A549 (cell line): ENCODE results near the gene RYR3. TPM values are rescaled to one million over a fixed set of nuclear protein-coding genes. Genes with fewer than 3 reads are reported as not detected.

ENCODE experiments used
- ATAC-seq, 2 experiments: fragments of 200-7000 bp in 1 of 2; fragments of >200 bp in 1 of 2; cut with Nextera tagmentation in 1 of 2; cut with Tn5 transposase in 1 of 2; 3 replicates each; pipeline versions ENCODE4 v1.8.0 to v1.9.1; 2018 to 2020; ENCODE audit warnings: mild to moderate bottlenecking in 1 of 2, moderate library complexity in 1 of 2
- CTCF ChIA-PET: fragments of 300-600 bp; sonication (Branson Sonifier 250); formaldehyde crosslinking; extraction: SDS; loops from one replicate; lab custom pipeline; 2021; ENCODE audit warnings: antibody characterized with exemption, inconsistent platforms; lab: Yijun Ruan, JAX
- POLR2A ChIA-PET: fragments of 350-600 bp; formaldehyde crosslinking; extraction: SDS; loops from one replicate; lab custom pipeline; 2021; ENCODE audit warnings: antibody characterized with exemption, inconsistent platforms; lab: Yijun Ruan, JAX
- DNase-seq, 2 experiments: peaks; one replicate each; pipeline versions ENCODE4 v3.0.0 to v3.0.0-alpha.2; 2011 to 2016; ENCODE audit warnings: low read depth in 1 of 2, low spot score in 1 of 2
- FAIRE-seq: peaks from 2 replicates; lab custom pipeline; 2011; peaks lifted over from hg19 to GRCh38; lab: Jason Lieb, UNC
- H3K27ac ChIP-seq, 2 experiments: fragments of >200 bp; sonication (Bioruptor Twin); formaldehyde crosslinking; 3 replicates each; pipeline ENCODE4 v1.5.1; 2016 to 2017
- H3K4me1 ChIP-seq: fragments of >200 bp; sonication (Bioruptor Twin); formaldehyde crosslinking; 3 replicates; pipeline ENCODE4 v1.6.1; 2016
- H3K4me2 ChIP-seq: fragments of >200 bp; sonication (Bioruptor Twin); formaldehyde crosslinking; 3 replicates; pipeline ENCODE4 v1.6.1; 2016
- H3K4me3 ChIP-seq: fragments of >200 bp; sonication (Bioruptor Twin); formaldehyde crosslinking; 3 replicates; pipeline ENCODE4 v1.5.1; 2016
- H3K9me3 ChIP-seq: fragments of >200 bp; sonication (Bioruptor Twin); formaldehyde crosslinking; 3 replicates; pipeline ENCODE4 v1.6.1; 2016
- CHD4 ChIP-seq: fragments of 200-600 bp; sonication (generic); IDR thresholded peaks from 2 replicates; pipeline ENCODE4 v1.6.1; 2016; ENCODE audit warnings: antibody characterized with exemption, mild to moderate bottlenecking, borderline replicate concordance
- ESRRA ChIP-seq: fragments of 150-350 bp; IDR thresholded peaks from 2 replicates; pipeline ENCODE4 v1.6.1; 2014; ENCODE audit warnings: mild to moderate bottlenecking, low read length, borderline replicate concordance
- FOSB ChIP-seq: fragments of 250-450 bp; sonication (Bioruptor Pico); IDR thresholded peaks from 2 replicates; pipeline ENCODE4 v1.5.0; 2020; ENCODE audit warnings: mild to moderate bottlenecking, moderate library complexity
- FOSL2 ChIP-seq, 2 experiments: fragments of 450-650 bp in 1 of 2; fragments of >200 bp in 1 of 2; sonication (Bioruptor Twin) in 1 of 2; formaldehyde crosslinking; IDR thresholded peaks; 2 replicates each; pipeline versions ENCODE4 v1.5.0 to v1.6.1; 2016 to 2020; ENCODE audit warnings: mild to moderate bottlenecking in 1 of 2, moderate library complexity in 1 of 2
- HOXB5 ChIP-seq: fragments of 250-450 bp; sonication (Bioruptor Pico); IDR thresholded peaks from 2 replicates; pipeline ENCODE4 v1.5.0; 2020; ENCODE audit warnings: mild to moderate bottlenecking, moderate library complexity
- JUN ChIP-seq, 2 experiments: fragments of >200 bp; sonication (Bioruptor Twin); formaldehyde crosslinking; IDR thresholded peaks; 2 replicates in 1 of 2; 3 replicates in 1 of 2; pipeline ENCODE4 v1.6.1; 2016 to 2017
- JUNB ChIP-seq: fragments of >200 bp; sonication (Bioruptor Twin); formaldehyde crosslinking; IDR thresholded peaks from 2 replicates; pipeline ENCODE4 v1.6.1; 2016
- KDM1A ChIP-seq: fragments of 200-600 bp; sonication (generic); IDR thresholded peaks from 2 replicates; pipeline ENCODE4 v1.6.1; 2016; ENCODE audit warnings: low read depth, mild to moderate bottlenecking
- MAZ ChIP-seq: fragments of 150-350 bp; IDR thresholded peaks from 2 replicates; pipeline ENCODE4 v1.6.1; 2014; ENCODE audit warnings: antibody characterized with exemption, low read depth, low read length, borderline replicate concordance
- RFX5 ChIP-seq: fragments of 450-650 bp; IDR thresholded peaks from 2 replicates; pipeline ENCODE4 v1.7.1; 2014; ENCODE audit warnings: antibody characterized with exemption, mild to moderate bottlenecking, moderate library complexity
- RNF2 ChIP-seq: fragments of 200-600 bp; sonication (generic); IDR thresholded peaks from 2 replicates; pipeline ENCODE4 v1.6.1; 2016; ENCODE audit warnings: low read depth, mild to moderate bottlenecking, antibody characterized with exemption, moderate library complexity, borderline replicate concordance
- SREBF2 ChIP-seq: fragments of 450-650 bp; IDR thresholded peaks from 2 replicates; pipeline ENCODE4 v1.6.1; 2014; ENCODE audit warnings: mild to moderate bottlenecking, moderate library complexity
- ZNF302 ChIP-seq: fragments of 250-450 bp; sonication (Bioruptor Pico); IDR thresholded peaks from 2 replicates; pipeline ENCODE4 v1.9.0; 2021; ENCODE audit warnings: inconsistent platforms, mild to moderate bottlenecking, moderate library complexity
- WGBS: methylation state at CpG from one replicate; pipeline ENCODE4 v1.1.6; 2017; ENCODE audit errors: missing lambda C conversion rate; 5-methylcytosine and 5-hydroxymethylcytosine counted together
- polyA plus RNA-seq, 4 experiments: library from polyadenylated mRNA; depleted of rRNA in 3 of 4; stranded (reverse); fragments of >200 nt; fragmentation: RNase III in 1 of 4; extraction: RNeasy Plus Mini Kit Qiagen cat#74134 plus additional on column Dnase treatment in 1 of 4; gene quantifications; 2 replicates in 3 of 4; 3 replicates in 1 of 4; pipeline ENCODE4 v1.2.3, GENCODE V29; 2011 to 2017
- TF ChIP-seq, protein P1 (sequence below): fragments of >200 bp; sonication (Bioruptor Twin); formaldehyde crosslinking; IDR thresholded peaks from 2 replicates; pipeline ENCODE4 v1.6.1; 2016
- TF ChIP-seq, protein P2 (sequence below): fragments of >200 bp; sonication (Bioruptor Twin); formaldehyde crosslinking; IDR thresholded peaks from 3 replicates; pipeline ENCODE4 v1.5.1; 2016

The RYR3 gene
- polyA plus RNA-seq, 2 of the 4 experiments (the other 2 are of a cell fraction) = 0.03 TPM; not detected in 1

DNA sequence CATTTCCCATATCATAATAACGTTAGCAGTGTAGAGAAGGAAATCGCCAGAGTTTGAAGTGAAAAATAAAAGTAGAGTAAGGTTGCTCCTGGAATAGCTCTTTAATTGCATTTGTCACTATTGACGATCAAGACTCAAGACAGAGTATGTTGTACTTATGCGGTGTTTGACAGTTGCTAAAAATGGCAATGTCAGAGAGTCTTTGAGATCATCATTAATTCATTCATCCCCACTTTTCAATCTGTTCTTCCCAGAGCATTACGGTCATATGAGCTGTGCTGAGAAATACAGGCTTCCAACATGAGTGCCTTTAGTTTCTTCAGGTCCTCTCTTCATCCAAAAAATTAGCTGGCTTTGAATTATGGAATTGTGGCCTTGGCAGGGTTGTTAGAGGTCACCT, 483.7 kb downstream of the RYR3 start:
- H3K4me1 ChIP-seq = no peaks in the 10 kb centered on the region
- H3K4me2 ChIP-seq = no peak overlapping the region
- ChIA-PET CTCF (interaction anchor here (1.2 to 1.3 kb wide), 2 partner anchors 8 to 9 kb away, joined by 3 read pairs; no protein-coding TSS in a partner anchor), POLR2A (no interaction called here)
- DNase-seq (no peak), ATAC-seq (no peak), FAIRE-seq (no peak)
- no peak overlapping the region for H3K4me3 ChIP-seq
- H3K9me3 ChIP-seq = no peaks in the 10 kb centered on the region
- 46% methylated on average over 5 of the region's 5 CpGs for WGBS
- TF ChIP-seq SREBF2 (no peak), RNF2 (no peak), CHD4 (no peak)
- TF ChIP-seq, protein P1, sequence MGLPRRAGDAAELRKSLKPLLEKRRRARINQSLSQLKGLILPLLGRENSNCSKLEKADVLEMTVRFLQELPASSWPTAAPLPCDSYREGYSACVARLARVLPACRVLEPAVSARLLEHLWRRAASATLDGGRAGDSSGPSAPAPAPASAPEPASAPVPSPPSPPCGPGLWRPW = no peak
- no peak overlapping the region for H3K27ac ChIP-seq

DNA sequence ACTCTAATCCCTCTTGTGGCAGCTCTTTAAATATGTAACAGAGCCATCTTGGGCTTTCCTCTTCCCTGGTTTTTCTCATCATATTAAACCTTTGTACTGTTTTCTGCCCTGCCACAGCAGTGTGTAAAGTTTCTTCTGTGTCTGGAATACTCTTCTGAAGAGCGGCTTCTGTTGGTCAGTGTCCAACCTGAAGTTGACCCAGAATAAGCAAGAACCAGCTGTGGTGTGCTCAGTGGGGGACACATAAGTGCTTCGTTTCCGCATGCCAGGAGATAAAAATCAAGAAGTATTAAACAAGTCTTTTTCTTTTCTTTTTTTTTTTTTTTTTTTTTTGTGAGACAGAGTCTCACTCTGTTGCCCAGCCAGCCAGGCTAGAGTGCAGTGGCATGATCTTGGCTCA, 484.3 kb downstream of the RYR3 start:
- POLR2A ChIA-PET = no interaction called here
- no peak for FAIRE-seq

DNA sequence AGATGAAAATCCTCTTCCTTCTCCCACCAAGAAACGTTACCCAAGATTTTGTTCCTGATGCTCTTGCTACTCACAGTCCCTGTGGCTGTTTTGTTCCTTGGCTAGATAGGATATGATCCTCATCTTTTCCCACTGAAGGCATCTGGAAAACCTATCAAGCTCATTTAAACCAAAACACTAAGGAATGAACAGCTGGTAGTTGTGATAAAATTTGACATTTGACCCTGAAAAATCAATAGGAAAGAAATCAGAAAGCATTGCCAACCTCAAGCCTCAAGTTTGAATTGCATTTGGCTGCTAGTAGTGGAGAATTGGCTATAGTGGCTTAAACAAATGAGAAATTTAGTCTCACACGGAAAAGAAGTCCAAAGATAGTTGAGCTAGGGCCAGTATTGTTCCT, 486.9 kb downstream of the RYR3 start:
- ATAC-seq = no peak
- FAIRE-seq = no peak
- H3K4me2 ChIP-seq = no peak overlapping the region
- peaks cover 2% of the 10 kb centered on the region; the same call in 1 of the 3 replicates for H3K9me3 ChIP-seq
- 8% methylated on average over 2 of the region's 2 CpGs for WGBS
- TF ChIP-seq HOXB5 (CRISPR knock-in tag) (no peak), RFX5 (no peak), ESRRA (no peak), KDM1A (no peak), MAZ (no peak)
- TF ChIP-seq, protein P2, sequence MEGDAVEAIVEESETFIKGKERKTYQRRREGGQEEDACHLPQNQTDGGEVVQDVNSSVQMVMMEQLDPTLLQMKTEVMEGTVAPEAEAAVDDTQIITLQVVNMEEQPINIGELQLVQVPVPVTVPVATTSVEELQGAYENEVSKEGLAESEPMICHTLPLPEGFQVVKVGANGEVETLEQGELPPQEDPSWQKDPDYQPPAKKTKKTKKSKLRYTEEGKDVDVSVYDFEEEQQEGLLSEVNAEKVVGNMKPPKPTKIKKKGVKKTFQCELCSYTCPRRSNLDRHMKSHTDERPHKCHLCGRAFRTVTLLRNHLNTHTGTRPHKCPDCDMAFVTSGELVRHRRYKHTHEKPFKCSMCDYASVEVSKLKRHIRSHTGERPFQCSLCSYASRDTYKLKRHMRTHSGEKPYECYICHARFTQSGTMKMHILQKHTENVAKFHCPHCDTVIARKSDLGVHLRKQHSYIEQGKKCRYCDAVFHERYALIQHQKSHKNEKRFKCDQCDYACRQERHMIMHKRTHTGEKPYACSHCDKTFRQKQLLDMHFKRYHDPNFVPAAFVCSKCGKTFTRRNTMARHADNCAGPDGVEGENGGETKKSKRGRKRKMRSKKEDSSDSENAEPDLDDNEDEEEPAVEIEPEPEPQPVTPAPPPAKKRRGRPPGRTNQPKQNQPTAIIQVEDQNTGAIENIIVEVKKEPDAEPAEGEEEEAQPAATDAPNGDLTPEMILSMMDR = no peak
- ChIA-PET CTCF (interaction anchor here (2.2 kb wide), 1 partner anchor 60 kb away, joined by 7 read pairs; no protein-coding TSS in a partner anchor), POLR2A (no interaction called here)
- no peak overlapping the region for H3K4me3 ChIP-seq
- DNase-seq = no peak
- no peak overlapping the region for H3K27ac ChIP-seq
- no peaks in the 10 kb centered on the region for H3K4me1 ChIP-seq

More for the DNA sequence above, 484.3 kb downstream of the RYR3 start:
- Histone ChIP-seq H3K9me3 (no peaks in the 10 kb centered on the region), H3K4me3 (no peak overlapping the region), H3K27ac (no peak overlapping the region), H3K4me2 (no peak overlapping the region), H3K4me1 (no peaks in the 10 kb centered on the region)
- DNase-seq (no peak), ATAC-seq (no peak; a peak in 1 of 6 replicates)
- TF ChIP-seq ESRRA (no peak), JUNB (no peak), MAZ (no peak), JUN (IDR thresholded peaks at IDR 0.05) (no peak), FOSL2 (IDR thresholded peaks at IDR 0.05) (no peak), FOSL2 (CRISPR knock-in tag; IDR thresholded peaks at IDR 0.05) (no peak), ZNF302 (no peak), SREBF2 (no peak), FOSB (CRISPR knock-in tag) (no peak)
- TF ChIP-seq, protein P2 = no peak
- 68% methylated on average over 3 of the region's 3 CpGs for WGBS
- CTCF ChIA-PET = interaction anchor here (1.2 to 1.3 kb wide), 2 partner anchors 9 to 10 kb away, joined by 3 read pairs; no protein-coding TSS in a partner anchor
